Adipocyte (in vitro differentiated cells): ENCODE results near the gene AOX1.
A peak's percentile ranks its signal among the peaks of the same experiment; 100 is the strongest.
"Not testable (repeated sequence)": the region's sequence is repeated elsewhere in the genome, so short reads cannot be mapped to it uniquely, and the experiment has no call there.

Experiments
- DNase-seq: peaks from one replicate; pipeline ENCODE4 v3.0.0-alpha.2; 2015; ENCODE audit warnings: low read depth
- H3K27me3 ChIP-seq: replicated peaks from 2 replicates; pipeline ENCODE4 v1.7.0; 2013; ENCODE audit warnings: mild to moderate bottlenecking, low read length, moderate library complexity; ENCODE audit not compliant: control insufficient read depth, insufficient read depth
- H3K36me3 ChIP-seq: 2 replicates; pipeline ENCODE4 v1.7.0; 2013; ENCODE audit warnings: low read length, mild to moderate bottlenecking, moderate library complexity; ENCODE audit not compliant: control insufficient read depth, insufficient read depth, severe bottlenecking
- H3K4me1 ChIP-seq: 2 replicates; pipeline ENCODE4 v1.7.0; 2013; ENCODE audit warnings: mild to moderate bottlenecking, low read length, moderate library complexity; ENCODE audit not compliant: control insufficient read depth, insufficient read depth
- H3K4me3 ChIP-seq: 2 replicates; pipeline ENCODE4 v1.7.0; 2013; ENCODE audit warnings: mild to moderate bottlenecking, low read length, moderate library complexity
- H3K9ac ChIP-seq: 2 replicates; pipeline ENCODE4 v1.7.0; 2013; ENCODE audit warnings: mild to moderate bottlenecking, low read length, moderate library complexity
- H3K9me3 ChIP-seq: 2 replicates; pipeline ENCODE4 v1.7.0; 2013; ENCODE audit warnings: mild to moderate bottlenecking, low read length, moderate library complexity; ENCODE audit not compliant: control insufficient read depth

AOX1 gene

GRCh38 chr2:200585730-200586643 lies at the start of gene AOX1:
Gene AOX1, plus strand, starts transcription at chr2:200586014. Its CDS starts 95 bp downstream, at chr2:200586109.
- Histone ChIP-seq H3K9ac (peak within 1 kb of the TSS; percentile 98), H3K9me3 (no peaks in the 10 kb centered on the region), H3K4me1 (peaks cover 44% of the 10 kb centered on the region), H3K27me3 (no peaks in the 10 kb centered on the region), H3K4me3 (peak within 1 kb of the TSS; percentile 92), H3K36me3 (peaks cover 7% of the 10 kb centered on the region)
- peak; percentile 62 for DNase-seq

- DNase-seq, result no peak
- H3K27me3 ChIP-seq, result no peaks in the 10 kb centered on the region
- H3K4me3 ChIP-seq, result no peak overlapping the region
- H3K9me3 ChIP-seq, result no peaks in the 10 kb centered on the region
- H3K9ac ChIP-seq, result no peak overlapping the region
- H3K4me1 ChIP-seq, result peaks cover 20% of the 10 kb centered on the region
- no peaks in the 10 kb centered on the region for H3K36me3 ChIP-seq
Measured at GRCh38 chr2:200538139-200538538, 47.7 kb upstream of the AOX1 start.

- H3K4me3 ChIP-seq, result no peak overlapping the region
- H3K4me1 ChIP-seq, result peaks cover 3% of the 10 kb centered on the region
- H3K27me3 ChIP-seq, result no peaks in the 10 kb centered on the region
- no peaks in the 10 kb centered on the region for H3K9me3 ChIP-seq
- DNase-seq, result no peak
- no peak overlapping the region for H3K9ac ChIP-seq
- H3K36me3 ChIP-seq, result no peaks in the 10 kb centered on the region
Measured at GRCh38 chr2:200540793-200541192, 45.0 kb upstream of the AOX1 start.

GRCh38 chr2:200566596-200566995 lies 19.2 kb upstream of the AOX1 start:
- not testable (repeated sequence) for H3K27me3 ChIP-seq, DNase-seq, H3K4me1 ChIP-seq, H3K4me3 ChIP-seq, H3K9ac ChIP-seq, H3K9me3 ChIP-seq, H3K36me3 ChIP-seq

GRCh38 chr2:200567932-200568331 lies 17.9 kb upstream of the AOX1 start:
- Histone ChIP-seq H3K9me3 (no peaks in the 10 kb centered on the region), H3K27me3 (no peaks in the 10 kb centered on the region), H3K9ac (no peak overlapping the region), H3K4me3 (no peak overlapping the region), H3K4me1 (no peaks in the 10 kb centered on the region), H3K36me3 (no peaks in the 10 kb centered on the region)
- no peak for DNase-seq

- Histone ChIP-seq H3K4me1 (no peaks in the 10 kb centered on the region), H3K9ac (no peak overlapping the region), H3K36me3 (no peaks in the 10 kb centered on the region), H3K4me3 (no peak overlapping the region), H3K27me3 (no peaks in the 10 kb centered on the region), H3K9me3 (no peaks in the 10 kb centered on the region)
- DNase-seq, result peak; percentile 65
Measured at GRCh38 chr2:200575957-200576356, 9.9 kb upstream of the AOX1 start.

- no peak for DNase-seq
- H3K9me3 ChIP-seq, result no peaks in the 10 kb centered on the region
Measured at GRCh38 chr2:200577027-200577426, 8.8 kb upstream of the AOX1 start.

GRCh38 chr2:200578778-200579177 lies 7.0 kb upstream of the AOX1 start:
- no peak overlapping the region for H3K9ac ChIP-seq
- H3K36me3 ChIP-seq, result no peaks in the 10 kb centered on the region
- no peaks in the 10 kb centered on the region for H3K4me1 ChIP-seq
- H3K27me3 ChIP-seq, result no peaks in the 10 kb centered on the region
- DNase-seq, result peak; percentile 28
- H3K9me3 ChIP-seq, result no peaks in the 10 kb centered on the region
- H3K4me3 ChIP-seq, result no peak overlapping the region

More at GRCh38 chr2:200577027-200577426, 8.8 kb upstream of the AOX1 start:
- no peak overlapping the region for H3K4me3 ChIP-seq
- H3K9ac ChIP-seq, result no peak overlapping the region
- no peaks in the 10 kb centered on the region for H3K4me1 ChIP-seq
- H3K27me3 ChIP-seq, result no peaks in the 10 kb centered on the region
- no peaks in the 10 kb centered on the region for H3K36me3 ChIP-seq

GRCh38 chr2:200584639-200585038 lies 1.2 kb upstream of the AOX1 start:
- Histone ChIP-seq H3K9ac (no peak overlapping the region), H3K4me3 (no peak overlapping the region), H3K36me3 (peaks cover 4% of the 10 kb centered on the region), H3K4me1 (peaks cover 30% of the 10 kb centered on the region), H3K9me3 (no peaks in the 10 kb centered on the region), H3K27me3 (no peaks in the 10 kb centered on the region)
- DNase-seq, result no peak

- H3K9ac ChIP-seq, result peak overlapping the region; percentile 98
- H3K4me3 ChIP-seq, result peak overlapping the region; percentile 92
- H3K36me3 ChIP-seq, result peaks cover 4% of the 10 kb centered on the region
- DNase-seq, result no peak
- H3K27me3 ChIP-seq, result no peaks in the 10 kb centered on the region
- H3K9me3 ChIP-seq, result no peaks in the 10 kb centered on the region
- H3K4me1 ChIP-seq, result peaks cover 37% of the 10 kb centered on the region
Measured at GRCh38 chr2:200585340-200585729, 479 bp upstream of the AOX1 start.

GRCh38 chr2:200586644-200586975 lies 796 bp downstream of the AOX1 start:
- Histone ChIP-seq H3K4me3 (peak overlapping the region; percentile 92), H3K36me3 (peaks cover 14% of the 10 kb centered on the region), H3K9ac (peak overlapping the region; percentile 98), H3K27me3 (no peaks in the 10 kb centered on the region), H3K9me3 (no peaks in the 10 kb centered on the region), H3K4me1 (peaks cover 50% of the 10 kb centered on the region)
- no peak for DNase-seq
